Hematopoietic multipotent progenitor cell treated with erythropoietin and hydrocortisone succinate and interleukin-3 and kit ligand, for 6 days (in vitro differentiated cells): ENCODE measurements around the gene KLHL1.
"Not testable (repeated sequence)": the region's sequence is repeated elsewhere in the genome, so short reads cannot be mapped to it uniquely, and the experiment has no call there.

Experiments used
- DNase-seq: peaks from one replicate; pipeline ENCODE4 v3.0.0-alpha.2; 2015

The KLHL1 gene

GRCh38 chr13:70108356-70109105 is at the start of gene KLHL1:
KLHL1 (minus strand) TSS chr13:70108452; CDS start chr13:70107699, 753 bp downstream.
- DNase-seq: no peak

GRCh38 chr13:70142658-70143057 is 34.4 kb upstream of the KLHL1 start:
- DNase-seq: not testable (repeated sequence)

GRCh38 chr13:70128098-70128497 is 19.8 kb upstream of the KLHL1 start:
- DNase-seq: no peak

- no peak for DNase-seq
These were observed 17.4 kb upstream of the KLHL1 start for GRCh38 chr13:70125693-70126092.

- no peak for DNase-seq
These were observed 9.2 kb upstream of the KLHL1 start for GRCh38 chr13:70117338-70117905.

GRCh38 chr13:70107498-70108281 is 562 bp downstream of the KLHL1 start, which contains the start of gene ATXN8OS:
ATXN8OS (plus strand) TSS chr13:70107826.
- DNase-seq: no peak

- no peak for DNase-seq
These were observed 1.1 kb downstream of the KLHL1 start for GRCh38 chr13:70107125-70107497.

- DNase-seq: no peak
These were observed 3.8 kb downstream of the KLHL1 start for GRCh38 chr13:70104481-70104880.

GRCh38 chr13:70098669-70099068 is 9.6 kb downstream of the KLHL1 start:
- peak; percentile 35 for DNase-seq

- DNase-seq: no peak
These were observed 18.1 kb downstream of the KLHL1 start for GRCh38 chr13:70090036-70090723.

- no peak for DNase-seq
These were observed 19.3 kb downstream of the KLHL1 start for GRCh38 chr13:70088926-70089325.

GRCh38 chr13:70087247-70087646 is 21.0 kb downstream of the KLHL1 start:
- DNase-seq: no peak

GRCh38 chr13:70080012-70080411 is 28.2 kb downstream of the KLHL1 start:
- DNase-seq: no peak

- no peak for DNase-seq
These were observed 53.7 kb downstream of the KLHL1 start for GRCh38 chr13:70054572-70054971.

- DNase-seq: no peak
These were observed 56.7 kb downstream of the KLHL1 start for GRCh38 chr13:70051531-70051930.

- DNase-seq: no peak
These were observed 64.6 kb downstream of the KLHL1 start for GRCh38 chr13:70043685-70044084.

- DNase-seq: no peak
These were observed 66.1 kb downstream of the KLHL1 start for GRCh38 chr13:70042193-70042592.

GRCh38 chr13:70034286-70034685 is 74.0 kb downstream of the KLHL1 start:
- DNase-seq: no peak

GRCh38 chr13:70027551-70027950 is 80.7 kb downstream of the KLHL1 start:
- no peak for DNase-seq

GRCh38 chr13:70023516-70023915 is 84.7 kb downstream of the KLHL1 start:
- no peak for DNase-seq

GRCh38 chr13:70022646-70023045 is 85.6 kb downstream of the KLHL1 start:
- DNase-seq: no peak

GRCh38 chr13:70016116-70016515 is 92.1 kb downstream of the KLHL1 start:
- DNase-seq: no peak

- DNase-seq: no peak
These were observed 93.9 kb downstream of the KLHL1 start for GRCh38 chr13:70014337-70014736.
